ENCODE measurements around the gene GABRB1.

DNA sequence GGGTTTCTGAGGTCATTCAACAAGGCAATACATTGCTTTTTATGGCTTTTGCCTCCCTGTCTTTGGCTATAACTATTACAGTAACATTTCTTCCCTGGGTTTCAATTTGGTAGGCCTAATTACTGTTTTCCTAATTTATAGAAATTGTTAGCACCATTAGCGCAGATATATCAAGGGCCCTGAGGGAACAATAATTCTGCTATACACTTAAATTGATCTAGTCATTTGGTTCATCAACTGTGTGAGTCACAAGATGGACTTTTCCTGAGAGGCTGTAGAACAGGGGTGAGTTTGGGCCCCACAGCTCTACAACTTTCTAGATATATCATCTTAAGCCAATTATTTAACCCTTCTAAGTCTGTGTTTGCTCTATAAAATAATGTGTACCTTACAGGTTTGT is 324.2 kb downstream of the GABRB1 start:
- TF ChIP-seq CTCF (IDR thresholded peaks at IDR 0.05) = no peak
- TF ChIP-seq POLR2AphosphoS5 (IDR thresholded peaks at IDR 0.05) = no peak
- TF ChIP-seq POLR2A (IDR thresholded peaks at IDR 0.05) = no peak

Data from prostate gland (tissue), 2 donors.